ENCODE measurements around the gene FBXW12.

Gene FBXW12

GRCh38 chr3:48436855-48437254 is 64.8 kb downstream of the FBXW12 start:
- DNase-seq, result no peak

DNA sequence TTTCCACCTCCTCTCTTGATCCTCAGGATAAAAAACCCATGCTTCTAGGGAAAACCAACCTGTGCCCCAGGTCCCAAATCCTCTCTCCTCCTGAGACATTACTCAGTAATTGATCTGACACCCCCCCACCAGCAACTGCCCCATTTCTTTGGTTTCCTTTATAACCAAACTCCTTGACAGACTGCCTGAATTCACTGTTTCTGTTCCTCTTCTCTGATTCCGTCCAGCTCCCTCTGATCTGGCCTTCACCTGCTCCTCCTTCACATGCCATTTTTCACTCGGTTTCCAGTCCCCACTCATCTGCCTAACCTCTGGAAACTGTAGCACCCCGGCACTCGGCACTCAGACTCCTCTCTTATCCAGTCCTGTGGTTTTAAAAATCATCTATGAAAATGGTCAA is 65.8 kb downstream of the FBXW12 start:
- DNase-seq, result no peak

GRCh38 chr3:48439820-48440589 is 68.0 kb downstream of the FBXW12 start, which contains the start of the genes CCDC51 and TMA7:
TSS of gene CCDC51 (minus strand) at chr3:48440119. CDS start at chr3:48435128, 4,991 bp downstream.
TSS of gene TMA7 (plus strand) at chr3:48440257. CDS start at chr3:48440297, 40 bp downstream.
- DNase-seq, result peak; percentile 95

GRCh38 chr3:48440590-48440958 is 68.6 kb downstream of the FBXW12 start:
- no peak for DNase-seq

GRCh38 chr3:48441940-48442339 is 69.9 kb downstream of the FBXW12 start:
- no peak for DNase-seq

Measured in NCI-H1048 (cell line).